Measurements from ENCODE around the gene DPM1.
"Not testable (repeated sequence)": the region's sequence is repeated elsewhere in the genome, so short reads cannot be mapped to it uniquely, and the experiment has no call there.

DPM1 gene

GRCh38 chr20:50980071-50980681, 21.8 kb upstream of the DPM1 start:
- peak; percentile 97 for DNase-seq (ENCODE audit: low read depth)

GRCh38 chr20:50978533-50978932, 20.2 kb upstream of the DPM1 start:
- not testable (repeated sequence) for DNase-seq (ENCODE audit: low read depth)

- DNase-seq (ENCODE audit: low read depth) = no peak
Observed at GRCh38 chr20:50977066-50978021, 19.0 kb upstream of the DPM1 start.

GRCh38 chr20:50975701-50976330, 17.5 kb upstream of the DPM1 start:
- DNase-seq (ENCODE audit: low read depth) = no peak

- DNase-seq (ENCODE audit: low read depth) = no peak
Observed at GRCh38 chr20:50969912-50970311, 11.6 kb upstream of the DPM1 start.

GRCh38 chr20:50969435-50969834, 11.1 kb upstream of the DPM1 start:
- no peak for DNase-seq (ENCODE audit: low read depth)

- DNase-seq (ENCODE audit: low read depth) = no peak
Observed at GRCh38 chr20:50968289-50968688, 10.0 kb upstream of the DPM1 start.

GRCh38 chr20:50967586-50967985, 9.3 kb upstream of the DPM1 start:
- no peak for DNase-seq (ENCODE audit: low read depth)

GRCh38 chr20:50959543-50960126, 1.3 kb upstream of the DPM1 start:
- no peak for DNase-seq (ENCODE audit: low read depth)

- DNase-seq (ENCODE audit: low read depth) = peak; percentile 84
Observed at GRCh38 chr20:50958615-50959542, 547 bp upstream of the DPM1 start, which contains the start of gene MOCS3. Gene MOCS3 (plus strand): TSS chr20:50958818. CDS start chr20:50958843, 25 bp downstream.

GRCh38 chr20:50957276-50957675, 1.1 kb downstream of the DPM1 start:
- DNase-seq (ENCODE audit: low read depth) = peak; percentile 12

GRCh38 chr20:50953821-50954220, 4.5 kb downstream of the DPM1 start:
- no peak for DNase-seq (ENCODE audit: low read depth)

GRCh38 chr20:50953196-50953595, 5.1 kb downstream of the DPM1 start:
- no peak for DNase-seq (ENCODE audit: low read depth)

- no peak for DNase-seq (ENCODE audit: low read depth)
Observed at GRCh38 chr20:50948132-50948785, 10.1 kb downstream of the DPM1 start.

GRCh38 chr20:50943069-50943468, 15.3 kb downstream of the DPM1 start:
- DNase-seq (ENCODE audit: low read depth) = no peak

GRCh38 chr20:50933589-50933988, 24.7 kb downstream of the DPM1 start:
- no peak for DNase-seq (ENCODE audit: low read depth)

- no peak for DNase-seq (ENCODE audit: low read depth)
Observed at GRCh38 chr20:50932691-50933280, 25.5 kb downstream of the DPM1 start.

GRCh38 chr20:50932016-50932485, 26.3 kb downstream of the DPM1 start:
- no peak for DNase-seq (ENCODE audit: low read depth)

GRCh38 chr20:50931306-50932015, 26.9 kb downstream of the DPM1 start, which contains the start of gene ADNP:
Gene ADNP (minus strand): TSS chr20:50931437. CDS start chr20:50903996, 27,441 bp downstream.
- peak; percentile 71 for DNase-seq (ENCODE audit: low read depth)

- DNase-seq (ENCODE audit: low read depth) = no peak
Observed at GRCh38 chr20:50930976-50931305, 27.4 kb downstream of the DPM1 start.
